ENCODE results near the gene CDKN3.

Gene CDKN3

DNA sequence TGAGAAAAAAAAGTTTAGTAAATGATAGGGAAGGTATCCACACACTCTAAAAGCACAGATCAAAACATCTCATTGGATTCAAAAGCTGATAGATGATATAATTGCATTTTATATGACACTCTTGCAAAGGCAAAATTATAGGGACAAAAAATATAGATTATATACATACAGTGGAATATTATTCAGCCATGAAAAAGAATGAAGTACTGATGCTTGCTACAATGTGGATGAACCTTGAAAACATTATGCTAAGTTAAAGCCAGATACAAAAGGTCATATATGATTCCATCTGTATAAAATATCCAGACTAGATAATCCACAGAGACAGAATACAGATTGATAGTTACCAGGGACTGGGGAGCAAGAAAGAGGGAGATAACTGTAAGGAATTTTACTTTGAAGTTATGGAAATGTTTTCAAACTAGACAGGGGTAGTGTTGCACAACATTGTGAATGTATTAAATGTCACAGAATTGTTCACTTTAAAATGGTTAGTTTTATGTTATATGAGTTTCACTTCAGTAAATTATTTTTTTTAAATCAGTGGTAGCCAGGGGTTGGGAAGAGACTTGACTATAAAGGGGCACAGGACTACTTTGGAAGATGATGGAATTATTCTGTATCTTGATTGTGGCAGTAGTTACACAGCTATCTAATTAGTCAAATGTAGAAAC, 41.7 kb upstream of the CDKN3 start:
- no peaks in the 10 kb centered on the region for H3K9me3 ChIP-seq (ENCODE audit: control insufficient read depth in 1 of 2, low read length in 2 of 2)
- no peak overlapping the region for H3K27ac ChIP-seq (ENCODE audit: low read depth, low read length)
- peaks cover 0 to 4% of the 10 kb centered on the region in 2 donors for H3K4me1 ChIP-seq (ENCODE audit: control insufficient read depth in 1 of 2, insufficient read depth in 2 of 2, low read length in 2 of 2)
- H3K27me3 ChIP-seq (ENCODE audit: control insufficient read depth in 1 of 2, insufficient read depth in 2 of 2, low read length in 2 of 2), result no peaks in the 10 kb centered on the region
- H3K36me3 ChIP-seq (ENCODE audit: control insufficient read depth in 1 of 2, insufficient read depth in 2 of 2, low read length in 2 of 2), result no peaks in the 10 kb centered on the region
- no peak overlapping the region for H3K4me3 ChIP-seq (ENCODE audit: low read depth in 1 of 2, low read length in 2 of 2)
- no peak overlapping the region for H3K9ac ChIP-seq (ENCODE audit: low read depth in 1 of 2, low read length in 2 of 2)

GRCh38 chr14:54355698-54356097, 41.1 kb upstream of the CDKN3 start:
- Histone ChIP-seq H3K4me1 (ENCODE audit: control insufficient read depth in 1 of 2, insufficient read depth in 2 of 2, low read length in 2 of 2) (peaks cover 0 to 6% of the 10 kb centered on the region in 2 donors), H3K4me3 (ENCODE audit: low read depth in 1 of 2, low read length in 2 of 2) (no peak overlapping the region), H3K36me3 (ENCODE audit: control insufficient read depth in 1 of 2, insufficient read depth in 2 of 2, low read length in 2 of 2) (no peaks in the 10 kb centered on the region), H3K9me3 (ENCODE audit: control insufficient read depth in 1 of 2, low read length in 2 of 2) (no peaks in the 10 kb centered on the region), H3K9ac (ENCODE audit: low read depth in 1 of 2, low read length in 2 of 2) (no peak overlapping the region), H3K27ac (ENCODE audit: low read depth, low read length) (no peak overlapping the region), H3K27me3 (ENCODE audit: control insufficient read depth in 1 of 2, insufficient read depth in 2 of 2, low read length in 2 of 2) (no peaks in the 10 kb centered on the region)

DNA sequence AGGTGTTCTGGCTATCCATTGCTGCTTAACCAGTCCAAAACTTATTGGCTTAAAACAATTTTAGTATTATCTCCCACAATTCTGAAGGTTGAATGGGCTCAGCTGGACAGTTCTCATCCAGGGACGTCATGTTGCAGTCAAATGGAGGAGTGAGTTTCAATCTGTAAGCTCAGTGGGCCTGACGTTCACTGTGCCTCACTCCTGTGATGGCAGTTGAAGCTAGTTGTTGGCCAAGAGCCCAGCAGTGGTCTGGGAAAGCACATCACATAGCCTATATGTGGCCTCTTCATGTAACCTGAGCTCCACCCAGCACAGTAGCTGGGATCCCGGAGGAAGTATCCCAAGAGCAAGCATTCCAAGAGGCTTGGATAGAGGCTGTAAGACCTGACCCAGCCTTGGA, 40.6 kb upstream of the CDKN3 start:
- Histone ChIP-seq H3K27me3 (ENCODE audit: control insufficient read depth in 1 of 2, insufficient read depth in 2 of 2, low read length in 2 of 2) (no peaks in the 10 kb centered on the region), H3K9ac (ENCODE audit: low read depth in 1 of 2, low read length in 2 of 2) (no peak overlapping the region), H3K4me3 (ENCODE audit: low read depth in 1 of 2, low read length in 2 of 2) (no peak overlapping the region), H3K27ac (ENCODE audit: low read depth, low read length) (no peak overlapping the region), H3K36me3 (ENCODE audit: control insufficient read depth in 1 of 2, insufficient read depth in 2 of 2, low read length in 2 of 2) (no peaks in the 10 kb centered on the region), H3K9me3 (ENCODE audit: control insufficient read depth in 1 of 2, low read length in 2 of 2) (no peaks in the 10 kb centered on the region), H3K4me1 (ENCODE audit: control insufficient read depth in 1 of 2, insufficient read depth in 2 of 2, low read length in 2 of 2) (peaks cover 0 to 9% of the 10 kb centered on the region in 2 donors)

DNA sequence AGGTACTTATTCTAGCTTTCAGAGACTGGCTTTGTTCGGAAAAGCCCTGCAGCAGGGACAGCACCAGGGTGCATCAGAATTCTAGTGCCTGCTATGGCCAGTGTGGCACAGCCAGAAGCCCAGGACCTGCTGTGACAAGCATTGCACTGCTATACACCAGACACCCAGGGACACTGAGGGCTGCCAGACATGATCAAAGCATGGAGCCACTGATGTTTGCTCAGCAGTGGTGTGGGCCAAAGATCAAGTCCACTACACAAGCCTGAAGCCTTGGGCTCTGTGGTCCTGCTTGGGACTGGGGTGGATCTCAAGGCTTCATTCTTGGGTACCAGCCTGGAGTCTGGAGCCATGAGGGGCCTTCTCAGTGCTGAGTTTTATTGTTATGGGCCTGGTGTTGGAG, 36.1 kb upstream of the CDKN3 start:
- no peaks in the 10 kb centered on the region for H3K9me3 ChIP-seq (ENCODE audit: control insufficient read depth in 1 of 2, low read length in 2 of 2)

GRCh38 chr14:54362089-54362504, 34.7 kb upstream of the CDKN3 start:
- Histone ChIP-seq H3K27ac (ENCODE audit: low read depth, low read length) (no peak overlapping the region), H3K4me1 (ENCODE audit: control insufficient read depth in 1 of 2, insufficient read depth in 2 of 2, low read length in 2 of 2) (peaks cover 0 to 12% of the 10 kb centered on the region in 2 donors), H3K9ac (ENCODE audit: low read depth in 1 of 2, low read length in 2 of 2) (no peak overlapping the region), H3K4me3 (ENCODE audit: low read depth in 1 of 2, low read length in 2 of 2) (no peak overlapping the region), H3K36me3 (ENCODE audit: control insufficient read depth in 1 of 2, insufficient read depth in 2 of 2, low read length in 2 of 2) (no peaks in the 10 kb centered on the region), H3K27me3 (ENCODE audit: control insufficient read depth in 1 of 2, insufficient read depth in 2 of 2, low read length in 2 of 2) (no peaks in the 10 kb centered on the region), H3K9me3 (ENCODE audit: control insufficient read depth in 1 of 2, low read length in 2 of 2) (no peaks in the 10 kb centered on the region)

More for the DNA sequence above, 36.1 kb upstream of the CDKN3 start:
- Histone ChIP-seq H3K4me1 (ENCODE audit: control insufficient read depth in 1 of 2, insufficient read depth in 2 of 2, low read length in 2 of 2) (peaks cover 0 to 8% of the 10 kb centered on the region in 2 donors), H3K27me3 (ENCODE audit: control insufficient read depth in 1 of 2, insufficient read depth in 2 of 2, low read length in 2 of 2) (no peaks in the 10 kb centered on the region), H3K27ac (ENCODE audit: low read depth, low read length) (no peak overlapping the region), H3K9ac (ENCODE audit: low read depth in 1 of 2, low read length in 2 of 2) (no peak overlapping the region), H3K4me3 (ENCODE audit: low read depth in 1 of 2, low read length in 2 of 2) (no peak overlapping the region), H3K36me3 (ENCODE audit: control insufficient read depth in 1 of 2, insufficient read depth in 2 of 2, low read length in 2 of 2) (no peaks in the 10 kb centered on the region)

GRCh38 chr14:54362759-54363437, 33.9 kb upstream of the CDKN3 start:
- Histone ChIP-seq H3K9me3 (ENCODE audit: control insufficient read depth in 1 of 2, low read length in 2 of 2) (no peaks in the 10 kb centered on the region), H3K36me3 (ENCODE audit: control insufficient read depth in 1 of 2, insufficient read depth in 2 of 2, low read length in 2 of 2) (no peaks in the 10 kb centered on the region), H3K27ac (ENCODE audit: low read depth, low read length) (no peak overlapping the region), H3K4me1 (ENCODE audit: control insufficient read depth in 1 of 2, insufficient read depth in 2 of 2, low read length in 2 of 2) (peaks cover 5 to 17% of the 10 kb centered on the region in 2 donors), H3K4me3 (ENCODE audit: low read depth in 1 of 2, low read length in 2 of 2) (no peak overlapping the region), H3K27me3 (ENCODE audit: control insufficient read depth in 1 of 2, insufficient read depth in 2 of 2, low read length in 2 of 2) (no peaks in the 10 kb centered on the region), H3K9ac (ENCODE audit: low read depth in 1 of 2, low read length in 2 of 2) (no peak overlapping the region)

GRCh38 chr14:54364555-54365415, 32.0 kb upstream of the CDKN3 start:
- H3K9ac ChIP-seq (ENCODE audit: low read depth in 1 of 2, low read length in 2 of 2), result no peak overlapping the region
- no peaks in the 10 kb centered on the region for H3K36me3 ChIP-seq (ENCODE audit: control insufficient read depth in 1 of 2, insufficient read depth in 2 of 2, low read length in 2 of 2)
- H3K27ac ChIP-seq (ENCODE audit: low read depth, low read length), result no peak overlapping the region
- no peak overlapping the region for H3K4me3 ChIP-seq (ENCODE audit: low read depth in 1 of 2, low read length in 2 of 2)
- H3K27me3 ChIP-seq (ENCODE audit: control insufficient read depth in 1 of 2, insufficient read depth in 2 of 2, low read length in 2 of 2), result no peaks in the 10 kb centered on the region
- H3K4me1 ChIP-seq (ENCODE audit: control insufficient read depth in 1 of 2, insufficient read depth in 2 of 2, low read length in 2 of 2), result peaks cover 5 to 17% of the 10 kb centered on the region in 2 donors
- H3K9me3 ChIP-seq (ENCODE audit: control insufficient read depth in 1 of 2, low read length in 2 of 2), result no peaks in the 10 kb centered on the region

GRCh38 chr14:54366736-54367735, 29.8 kb upstream of the CDKN3 start:
- H3K36me3 ChIP-seq (ENCODE audit: control insufficient read depth in 1 of 2, insufficient read depth in 2 of 2, low read length in 2 of 2), result no peaks in the 10 kb centered on the region
- H3K9ac ChIP-seq (ENCODE audit: low read depth in 1 of 2, low read length in 2 of 2), result peak overlapping the region; percentile 13 to 21
- peak overlapping the region in 1 of 2 donors; percentile 57 for H3K4me3 ChIP-seq (ENCODE audit: low read depth in 1 of 2, low read length in 2 of 2)
- H3K4me1 ChIP-seq (ENCODE audit: control insufficient read depth in 1 of 2, insufficient read depth in 2 of 2, low read length in 2 of 2), result peaks cover 5 to 13% of the 10 kb centered on the region in 2 donors
- peak overlapping the region; percentile 22 for H3K27ac ChIP-seq (ENCODE audit: low read depth, low read length)
- H3K9me3 ChIP-seq (ENCODE audit: control insufficient read depth in 1 of 2, low read length in 2 of 2), result no peaks in the 10 kb centered on the region
- H3K27me3 ChIP-seq (ENCODE audit: control insufficient read depth in 1 of 2, insufficient read depth in 2 of 2, low read length in 2 of 2), result no peaks in the 10 kb centered on the region

GRCh38 chr14:54368291-54368690, 28.5 kb upstream of the CDKN3 start:
- no peaks in the 10 kb centered on the region for H3K27me3 ChIP-seq (ENCODE audit: control insufficient read depth in 1 of 2, insufficient read depth in 2 of 2, low read length in 2 of 2)
- no peaks in the 10 kb centered on the region for H3K9me3 ChIP-seq (ENCODE audit: control insufficient read depth in 1 of 2, low read length in 2 of 2)

More at GRCh38 chr14:54368291-54368690, 28.5 kb upstream of the CDKN3 start:
- no peak overlapping the region for H3K4me3 ChIP-seq (ENCODE audit: low read depth in 1 of 2, low read length in 2 of 2)
- no peak overlapping the region for H3K27ac ChIP-seq (ENCODE audit: low read depth, low read length)
- peaks cover 5 to 13% of the 10 kb centered on the region in 2 donors for H3K4me1 ChIP-seq (ENCODE audit: control insufficient read depth in 1 of 2, insufficient read depth in 2 of 2, low read length in 2 of 2)
- H3K36me3 ChIP-seq (ENCODE audit: control insufficient read depth in 1 of 2, insufficient read depth in 2 of 2, low read length in 2 of 2), result no peaks in the 10 kb centered on the region
- no peak overlapping the region for H3K9ac ChIP-seq (ENCODE audit: low read depth in 1 of 2, low read length in 2 of 2)
